Activated T-cell treated with anti-CD3 and anti-CD28 coated beads, Interleukin-2, amount 50 U/mL, for 4 hours (primary cell): ENCODE data around the gene JARID2. TPM values are rescaled to one million over a fixed set of nuclear protein-coding genes. Genes with fewer than 3 reads are reported as not detected.

Source experiments
- ATAC-seq, 2 donors: fragments of 200-7000 bp; cut with Tn5 transposase; one replicate each; pipeline ENCODE4 v1.10.0; 2021
- DNase-seq: peaks from one replicate; pipeline ENCODE4 v3.0.0-alpha.2; 2020
- H3K27me3 Mint-ChIP-seq: one replicate; pipeline ENCODE4 v1.8.0; 2021; ENCODE audit warnings: low read depth, mixed read lengths
- H3K36me3 Mint-ChIP-seq: one replicate; pipeline ENCODE4 v1.8.0; 2022; ENCODE audit warnings: mixed read lengths; ENCODE audit not compliant: insufficient read depth
- H3K4me1 Mint-ChIP-seq: one replicate; pipeline ENCODE4 v1.8.0; 2021; ENCODE audit warnings: low read depth, mixed read lengths
- H3K4me3 Mint-ChIP-seq: one replicate; pipeline ENCODE4 v1.8.0; 2021; ENCODE audit warnings: mild to moderate bottlenecking, moderate library complexity, mixed read lengths
- H3K9me3 Mint-ChIP-seq: one replicate; pipeline ENCODE4 v1.8.0; 2021; ENCODE audit warnings: mixed read lengths
- total RNA-seq, 3 donors: library from RNA; stranded (reverse); gene quantifications; one replicate each; pipeline ENCODE4 v1.2.1, GENCODE V29; 2021

JARID2 gene
- total RNA-seq, 3 donors from 2014 or later, result 32.6 to 43.6 (median 37.2) TPM

DNA sequence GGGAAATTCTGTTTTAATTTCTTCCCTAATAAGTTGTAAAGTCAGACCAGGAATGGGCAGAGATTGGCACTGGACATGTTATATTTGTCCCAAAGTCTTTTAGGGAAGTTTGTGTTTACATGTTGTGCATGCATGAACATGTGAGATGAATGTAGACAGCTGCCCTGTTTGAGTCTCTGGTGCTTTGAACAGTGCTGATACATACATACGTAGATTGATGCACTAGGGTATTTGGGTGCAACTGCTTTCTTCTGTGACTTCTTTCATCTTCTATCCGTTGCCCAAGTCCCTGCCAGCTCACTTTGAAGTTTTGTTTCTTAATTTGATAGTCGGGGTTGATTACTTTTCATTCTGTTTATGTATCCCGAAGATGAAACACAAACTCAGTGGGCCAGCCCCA, 216.4 kb downstream of the JARID2 start:
- Mint-ChIP-seq H3K4me1 (peaks cover 62% of the 10 kb centered on the region), H3K9me3 (no peaks in the 10 kb centered on the region), H3K27me3 (no peaks in the 10 kb centered on the region), H3K36me3 (peaks cover 17% of the 10 kb centered on the region), H3K4me3 (no peak overlapping the region)
- ATAC-seq, result no peak
- no peak for DNase-seq

DNA sequence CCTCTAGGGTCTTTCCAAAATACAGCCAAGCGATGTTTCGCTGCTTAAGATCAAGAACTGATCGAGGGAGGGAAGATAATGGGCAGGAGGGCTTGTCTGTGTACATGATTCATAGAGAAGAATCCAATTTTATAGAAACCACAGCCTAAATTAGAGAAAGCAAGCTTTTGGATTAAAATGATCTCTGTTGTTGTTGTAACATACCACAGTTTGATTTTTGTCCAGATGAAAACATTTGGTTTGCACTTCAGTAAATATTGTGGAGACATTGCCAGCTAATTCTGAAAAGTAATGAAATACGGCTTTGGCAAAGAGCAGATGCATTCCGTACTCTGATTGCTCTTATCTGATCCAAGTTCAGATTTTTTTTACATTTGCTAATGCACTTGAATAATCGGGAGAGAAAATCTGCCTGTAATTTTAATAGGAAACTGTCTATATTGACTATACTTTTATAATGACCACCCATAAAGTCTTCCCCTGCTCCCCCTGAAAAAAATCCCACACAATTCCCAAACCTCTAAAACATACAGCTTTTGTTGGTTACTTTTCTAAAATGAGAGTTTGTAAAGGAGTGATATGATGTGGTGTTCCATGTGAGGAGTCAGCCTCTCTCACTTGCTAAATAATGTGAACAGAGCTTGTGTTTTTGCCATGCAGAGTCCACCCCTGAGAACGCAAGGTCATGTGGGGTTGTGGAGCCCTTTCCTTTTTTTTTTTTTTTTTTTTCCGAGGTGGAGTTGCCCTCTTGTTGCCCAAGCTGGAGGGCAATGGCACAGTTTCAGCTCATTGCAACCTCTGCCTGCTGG, 217.1 kb downstream of the JARID2 start:
- Mint-ChIP-seq H3K4me3 (no peak overlapping the region), H3K9me3 (no peaks in the 10 kb centered on the region), H3K36me3 (peaks cover 15% of the 10 kb centered on the region), H3K27me3 (no peaks in the 10 kb centered on the region), H3K4me1 (peaks cover 56% of the 10 kb centered on the region)
- ATAC-seq (peak in 1 of 2 donors; percentile 39), DNase-seq (no peak)

DNA sequence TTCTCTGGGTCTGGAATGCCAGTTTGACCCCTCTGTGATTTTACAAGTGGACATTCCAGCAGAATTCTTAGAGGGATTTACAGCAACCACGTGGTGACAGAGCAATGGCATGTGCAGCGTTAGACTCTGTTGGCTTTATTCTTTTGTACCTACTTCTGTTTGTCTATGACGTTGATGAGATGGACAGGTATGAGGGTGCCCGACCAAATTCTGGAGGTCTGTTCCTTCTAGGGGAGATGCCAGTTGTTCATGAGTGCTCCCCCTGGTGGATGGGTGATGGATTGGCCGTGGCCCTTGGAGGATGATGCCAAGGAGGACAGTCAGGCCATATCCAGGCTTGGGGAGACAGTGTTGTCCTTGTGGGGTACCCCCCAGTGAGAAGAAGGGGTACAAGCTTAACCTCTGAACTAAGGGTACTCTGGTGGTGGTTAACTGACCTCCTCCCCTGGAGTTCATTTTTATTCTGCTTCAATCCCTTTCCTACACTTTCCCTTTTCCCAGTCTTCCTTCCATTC, 218.4 kb downstream of the JARID2 start:
- peaks cover 45% of the 10 kb centered on the region for H3K4me1 Mint-ChIP-seq
- H3K36me3 Mint-ChIP-seq, result peaks cover 25% of the 10 kb centered on the region

DNA sequence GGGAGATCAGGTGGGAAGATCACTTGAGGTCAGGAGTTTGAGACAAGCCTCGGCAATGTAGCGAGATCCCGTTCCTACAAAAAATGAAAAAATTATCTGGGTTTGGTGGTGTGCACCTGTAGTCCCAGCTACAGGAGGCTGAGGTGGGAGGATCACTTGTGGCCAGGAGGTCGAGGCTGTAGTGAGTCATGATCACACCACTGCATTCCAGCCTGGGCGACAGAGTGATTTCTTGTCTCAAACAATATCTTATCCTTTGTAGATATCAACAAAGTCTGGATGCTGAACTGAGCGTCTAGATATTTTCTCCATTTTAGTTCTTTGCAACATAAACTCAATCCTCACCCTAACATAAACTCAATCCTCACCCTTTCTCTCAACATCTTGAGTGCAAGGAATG, 219.3 kb downstream of the JARID2 start:
- H3K36me3 Mint-ChIP-seq, result peaks cover 25% of the 10 kb centered on the region
- H3K4me1 Mint-ChIP-seq, result peaks cover 39% of the 10 kb centered on the region
- ATAC-seq, result no peak

More for the DNA sequence above, 218.4 kb downstream of the JARID2 start:
- Mint-ChIP-seq H3K4me3 (no peak overlapping the region), H3K27me3 (no peaks in the 10 kb centered on the region), H3K9me3 (no peaks in the 10 kb centered on the region)
- DNase-seq (peak; percentile 54), ATAC-seq (no peak)

DNA sequence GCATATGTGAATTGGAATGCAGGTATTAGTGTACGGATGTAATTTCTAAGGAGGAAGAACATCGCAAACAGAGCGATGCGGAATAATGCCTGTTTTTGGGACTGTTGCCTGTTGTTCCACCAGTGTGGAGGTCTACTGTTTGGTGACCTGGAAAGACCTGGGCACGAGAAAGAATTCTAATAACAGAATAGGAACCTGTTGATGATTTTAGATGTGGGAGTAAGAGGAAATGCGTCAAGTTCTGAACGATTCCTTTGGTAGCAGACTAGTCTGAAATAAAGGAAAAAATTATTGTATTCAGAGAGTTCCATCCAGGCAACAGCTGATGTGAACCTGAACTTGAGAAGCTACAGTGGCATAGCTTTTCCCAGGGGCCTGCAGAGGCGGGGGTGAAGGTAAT, 224.9 kb downstream of the JARID2 start:
- Mint-ChIP-seq H3K4me1 (peaks cover 14% of the 10 kb centered on the region), H3K36me3 (peaks cover 34% of the 10 kb centered on the region), H3K4me3 (no peak overlapping the region), H3K27me3 (no peaks in the 10 kb centered on the region), H3K9me3 (no peaks in the 10 kb centered on the region)
- DNase-seq (no peak), ATAC-seq (no peak)

More for the DNA sequence above, 219.3 kb downstream of the JARID2 start:
- no peaks in the 10 kb centered on the region for H3K27me3 Mint-ChIP-seq
- DNase-seq, result no peak
- no peaks in the 10 kb centered on the region for H3K9me3 Mint-ChIP-seq
- no peak overlapping the region for H3K4me3 Mint-ChIP-seq

DNA sequence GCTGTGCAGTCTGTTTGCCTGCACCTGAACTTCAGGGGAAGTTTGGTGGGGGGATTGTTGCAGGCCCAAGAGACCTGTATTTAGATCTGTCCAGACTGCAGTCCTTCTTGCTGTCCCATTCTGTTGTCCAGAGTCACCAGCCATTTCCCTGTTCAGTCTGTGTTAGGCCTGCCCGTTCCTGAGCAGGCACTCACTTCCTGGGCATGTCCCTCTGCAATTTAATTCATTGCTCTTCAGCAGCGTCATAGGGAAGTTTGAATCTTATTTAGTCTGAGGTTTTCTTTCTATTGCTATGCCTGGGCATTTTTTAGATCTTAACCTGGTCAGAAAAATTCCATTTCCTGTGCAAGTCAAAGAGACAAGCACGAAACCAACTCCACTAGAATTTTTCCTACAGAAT, 226.8 kb downstream of the JARID2 start:
- Mint-ChIP-seq H3K4me3 (no peak overlapping the region), H3K36me3 (peaks cover 38% of the 10 kb centered on the region), H3K4me1 (peaks cover 17% of the 10 kb centered on the region), H3K27me3 (no peaks in the 10 kb centered on the region), H3K9me3 (no peaks in the 10 kb centered on the region)
- ATAC-seq (no peak), DNase-seq (no peak)

DNA sequence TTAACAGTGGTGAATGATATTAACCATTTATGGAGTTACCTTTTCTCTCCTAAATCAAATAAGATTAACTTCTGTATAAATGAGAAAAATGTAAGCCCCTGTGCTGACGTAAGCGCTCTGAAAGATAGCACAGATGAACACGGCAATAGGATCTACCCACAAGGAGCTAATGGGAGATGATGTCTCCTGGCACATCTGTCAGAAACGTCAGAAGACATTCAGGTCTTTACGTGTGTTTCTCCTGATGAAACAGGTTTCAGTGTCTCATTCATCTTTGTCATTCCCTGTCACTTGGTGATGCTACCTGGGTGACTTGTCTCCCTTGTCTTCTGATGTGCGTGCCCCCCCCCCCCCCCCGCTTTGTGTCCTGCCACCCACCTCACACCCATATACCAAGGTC, 227.3 kb downstream of the JARID2 start:
- no peaks in the 10 kb centered on the region for H3K9me3 Mint-ChIP-seq

DNA sequence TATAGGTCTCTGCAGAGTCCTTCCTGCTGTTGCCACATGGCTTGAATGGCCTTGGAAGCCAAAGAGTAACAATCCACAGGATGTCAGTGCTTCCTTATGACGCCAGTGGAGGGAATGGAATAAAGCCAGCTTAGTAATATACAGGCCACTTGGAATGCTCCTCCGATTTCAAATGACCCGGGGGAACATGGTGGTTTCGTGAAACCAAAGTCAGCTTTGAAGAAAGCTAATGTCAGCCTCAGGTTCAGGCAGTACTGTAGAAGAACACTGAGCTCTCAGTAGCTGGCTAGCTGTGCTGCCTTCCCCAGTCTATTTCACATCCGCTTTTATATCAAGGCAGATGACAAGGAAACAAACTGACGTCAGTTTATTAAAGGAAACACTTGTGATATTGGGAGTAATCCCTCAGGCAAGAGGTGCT, 227.9 kb downstream of the JARID2 start:
- Mint-ChIP-seq H3K4me1 (peaks cover 18% of the 10 kb centered on the region), H3K27me3 (no peaks in the 10 kb centered on the region), H3K9me3 (no peaks in the 10 kb centered on the region), H3K4me3 (no peak overlapping the region), H3K36me3 (peaks cover 32% of the 10 kb centered on the region)
- no peak for DNase-seq
- no peak for ATAC-seq

More for the DNA sequence above, 227.3 kb downstream of the JARID2 start:
- Mint-ChIP-seq H3K4me1 (peaks cover 18% of the 10 kb centered on the region), H3K27me3 (no peaks in the 10 kb centered on the region), H3K36me3 (peaks cover 37% of the 10 kb centered on the region), H3K4me3 (no peak overlapping the region)
- ATAC-seq (no peak), DNase-seq (no peak)

DNA sequence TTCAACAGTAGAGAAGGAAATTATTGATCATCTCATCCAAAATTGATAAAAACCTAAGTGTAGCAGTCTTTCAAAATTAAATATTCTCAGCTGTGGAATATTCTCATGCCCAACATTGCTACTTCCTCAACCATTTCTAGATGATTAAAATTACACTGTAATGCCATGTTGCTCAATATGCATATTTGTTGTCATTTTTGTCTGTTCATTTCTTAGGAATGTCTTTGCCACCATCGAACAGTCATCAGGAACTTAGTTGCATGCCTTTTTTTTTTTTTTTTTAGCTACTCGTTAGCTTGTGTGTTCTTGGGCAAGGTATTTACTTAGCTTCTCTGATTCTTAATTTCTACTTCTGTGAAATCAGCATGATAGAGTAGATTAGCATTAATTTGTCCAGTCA, 228.3 kb downstream of the JARID2 start:
- DNase-seq, result no peak
- peaks cover 22% of the 10 kb centered on the region for H3K4me1 Mint-ChIP-seq
- no peak overlapping the region for H3K4me3 Mint-ChIP-seq

DNA sequence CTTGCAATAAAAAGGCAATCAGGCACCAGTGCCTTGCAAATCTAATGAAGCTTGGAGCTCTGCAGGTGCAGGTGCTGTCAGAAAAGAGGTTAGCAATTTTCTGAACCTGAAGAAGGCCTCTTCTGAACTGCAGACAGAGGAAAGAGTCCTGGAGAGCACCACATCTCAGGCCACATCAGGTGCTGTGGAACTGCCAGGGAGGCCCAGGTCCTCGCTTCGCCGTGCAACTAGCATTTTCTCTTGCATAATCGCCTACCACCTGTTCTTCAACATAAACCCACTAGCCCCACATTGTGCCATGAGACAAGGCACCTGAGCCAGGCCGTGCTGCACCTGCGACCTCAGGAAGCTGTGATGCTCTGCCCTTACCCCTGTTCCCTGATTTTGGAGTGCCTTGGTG, 229.4 kb downstream of the JARID2 start:
- ATAC-seq (no peak), DNase-seq (no peak)
- Mint-ChIP-seq H3K9me3 (no peaks in the 10 kb centered on the region), H3K27me3 (no peaks in the 10 kb centered on the region), H3K4me1 (peaks cover 30% of the 10 kb centered on the region), H3K36me3 (peaks cover 39% of the 10 kb centered on the region), H3K4me3 (no peak overlapping the region)

More for the DNA sequence above, 228.3 kb downstream of the JARID2 start:
- Mint-ChIP-seq H3K9me3 (no peaks in the 10 kb centered on the region), H3K27me3 (no peaks in the 10 kb centered on the region), H3K36me3 (peaks cover 32% of the 10 kb centered on the region)
- ATAC-seq, result no peak

DNA sequence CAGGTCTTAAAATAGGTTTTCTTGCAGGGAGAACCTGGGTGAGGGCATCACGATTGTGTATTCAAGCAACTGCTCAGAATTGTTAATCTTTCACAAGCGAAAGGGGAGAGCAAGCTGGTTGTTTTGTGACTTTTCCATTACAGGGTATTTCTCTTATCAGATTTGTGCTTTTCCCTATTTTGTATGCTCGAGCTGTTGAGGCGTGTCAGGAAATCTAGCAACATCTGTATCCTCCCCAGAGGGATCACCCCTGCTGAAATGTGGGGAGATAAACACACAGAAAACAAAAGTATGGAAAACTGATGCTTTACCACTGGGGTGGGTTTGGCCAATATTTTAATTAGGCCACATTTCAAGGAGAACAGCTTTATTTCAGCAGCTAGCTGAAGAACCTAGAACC, 230.0 kb downstream of the JARID2 start:
- Mint-ChIP-seq H3K9me3 (no peaks in the 10 kb centered on the region), H3K27me3 (no peaks in the 10 kb centered on the region), H3K4me3 (no peak overlapping the region), H3K36me3 (peaks cover 40% of the 10 kb centered on the region), H3K4me1 (peaks cover 34% of the 10 kb centered on the region)
- no peak for ATAC-seq
- DNase-seq, result no peak

DNA sequence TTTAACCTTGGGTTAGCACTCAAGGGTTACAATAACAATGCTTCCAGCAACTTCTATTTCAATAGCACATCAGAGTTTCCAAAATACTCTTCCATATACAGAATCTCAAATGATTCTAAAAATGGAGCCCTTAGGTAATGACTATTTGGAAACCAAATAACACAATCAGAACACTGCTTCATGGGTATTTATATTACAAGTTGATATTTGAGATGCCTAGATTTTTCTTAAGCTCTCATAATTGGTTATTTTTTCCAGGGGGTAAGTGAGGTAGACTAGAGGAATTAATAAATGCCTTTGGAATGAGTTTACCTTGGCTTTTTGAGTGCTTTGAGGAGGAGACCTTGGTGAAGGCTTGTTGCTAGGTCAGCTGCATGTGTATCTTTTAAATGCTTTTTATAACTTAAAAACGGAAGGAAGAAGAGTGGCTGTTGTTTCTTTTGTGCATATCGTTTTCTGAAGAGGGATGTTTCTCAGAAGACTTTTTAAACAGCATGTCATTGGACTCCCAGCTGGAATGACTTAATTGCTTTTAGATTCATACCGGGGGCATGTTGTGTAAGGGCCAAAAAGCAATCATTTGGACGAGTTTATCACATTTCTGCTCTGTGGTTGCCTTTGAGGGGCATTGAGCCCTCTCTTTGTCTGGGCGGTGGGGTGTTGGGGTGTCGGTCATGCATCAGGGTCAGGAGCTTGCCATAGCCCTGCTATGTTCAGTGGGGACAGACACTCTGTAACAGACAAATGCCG, 230.9 kb downstream of the JARID2 start:
- ATAC-seq (no peak), DNase-seq (no peak)
- peaks cover 42% of the 10 kb centered on the region for H3K36me3 Mint-ChIP-seq
- H3K4me3 Mint-ChIP-seq, result no peak overlapping the region
- no peaks in the 10 kb centered on the region for H3K9me3 Mint-ChIP-seq
- H3K4me1 Mint-ChIP-seq, result peaks cover 44% of the 10 kb centered on the region
- no peaks in the 10 kb centered on the region for H3K27me3 Mint-ChIP-seq

DNA sequence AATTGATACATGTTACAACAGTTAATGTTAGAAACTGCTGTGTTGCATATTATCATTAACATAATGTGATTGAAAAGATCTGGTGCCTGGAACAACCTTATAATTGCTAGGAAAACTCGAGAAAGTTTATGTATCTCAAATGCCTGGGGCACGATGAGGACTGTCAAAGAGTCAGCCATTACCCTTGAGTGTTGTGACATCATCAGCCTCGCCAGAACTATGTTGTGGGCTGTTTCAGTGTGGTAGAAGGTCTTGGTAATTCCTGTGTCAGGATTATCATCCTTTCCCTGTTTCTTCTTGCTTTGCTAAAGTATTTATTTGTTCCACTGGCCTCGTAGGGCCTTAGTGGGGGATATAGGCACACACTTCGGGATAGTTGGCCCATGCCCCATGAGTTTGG, 231.9 kb downstream of the JARID2 start:
- ATAC-seq, result no peak
- Mint-ChIP-seq H3K36me3 (peaks cover 40% of the 10 kb centered on the region), H3K27me3 (no peaks in the 10 kb centered on the region), H3K4me3 (no peak overlapping the region), H3K4me1 (peaks cover 49% of the 10 kb centered on the region), H3K9me3 (no peaks in the 10 kb centered on the region)
- no peak for DNase-seq

DNA sequence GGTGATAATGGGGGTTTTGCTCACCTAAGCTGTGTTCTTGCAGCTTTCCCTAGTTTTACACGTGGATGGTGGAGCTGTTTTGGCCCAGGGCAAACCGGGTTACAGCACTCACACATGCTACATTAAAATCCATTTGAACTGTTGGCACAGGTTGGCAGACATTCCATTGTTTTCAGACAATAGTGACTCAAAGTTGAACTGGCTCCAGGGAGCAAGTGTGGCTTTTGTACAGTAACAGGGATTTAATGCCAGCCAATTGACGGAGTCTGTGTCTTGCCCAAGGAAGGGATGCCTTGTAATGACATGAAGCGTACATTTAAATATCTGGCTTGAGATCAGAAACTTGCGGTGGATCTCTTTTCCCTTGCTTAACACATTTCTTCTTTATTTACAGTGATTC, 233.9 kb downstream of the JARID2 start:
- H3K4me3 Mint-ChIP-seq, result no peak overlapping the region
- H3K9me3 Mint-ChIP-seq, result no peaks in the 10 kb centered on the region
- H3K27me3 Mint-ChIP-seq, result no peaks in the 10 kb centered on the region
- DNase-seq (no peak), ATAC-seq (no peak)
- peaks cover 35% of the 10 kb centered on the region for H3K36me3 Mint-ChIP-seq
- H3K4me1 Mint-ChIP-seq, result peaks cover 53% of the 10 kb centered on the region
